SKM-1 (cell line): ENCODE measurements around the gene SIPA1L2.

ENCODE experiments used
- DNase-seq: peaks from one replicate; lab custom pipeline; 2025; ENCODE audit not compliant: unreplicated experiment; lab: John Stamatoyannopoulos, UW

The SIPA1L2 gene

GRCh38 chr1:232590744-232591082, 39.2 kb downstream of the SIPA1L2 start:
- no peak for DNase-seq

GRCh38 chr1:232589812-232590743, 39.9 kb downstream of the SIPA1L2 start:
- peak; percentile 26 for DNase-seq

GRCh38 chr1:232589111-232589811, 40.7 kb downstream of the SIPA1L2 start:
- no peak for DNase-seq

- DNase-seq: no peak
Measured at GRCh38 chr1:232587141-232588008, 42.6 kb downstream of the SIPA1L2 start.

GRCh38 chr1:232586679-232587078, 43.3 kb downstream of the SIPA1L2 start:
- no peak for DNase-seq

GRCh38 chr1:232585486-232585885, 44.4 kb downstream of the SIPA1L2 start:
- no peak for DNase-seq

- no peak for DNase-seq
Measured at GRCh38 chr1:232581932-232582331, 48.0 kb downstream of the SIPA1L2 start.
